DMS79 treated with DMSO at 0.1 percent for 48 hours (cell line): ENCODE measurements around the gene SLC25A26.
"Not testable (repeated sequence)": the region's sequence is repeated elsewhere in the genome, so short reads cannot be mapped to it uniquely, and the experiment has no call there.

ENCODE experiments used
- DNase-seq: peaks from one replicate; lab custom pipeline; 2025; lab: John Stamatoyannopoulos, UW

SLC25A26 gene

DNA sequence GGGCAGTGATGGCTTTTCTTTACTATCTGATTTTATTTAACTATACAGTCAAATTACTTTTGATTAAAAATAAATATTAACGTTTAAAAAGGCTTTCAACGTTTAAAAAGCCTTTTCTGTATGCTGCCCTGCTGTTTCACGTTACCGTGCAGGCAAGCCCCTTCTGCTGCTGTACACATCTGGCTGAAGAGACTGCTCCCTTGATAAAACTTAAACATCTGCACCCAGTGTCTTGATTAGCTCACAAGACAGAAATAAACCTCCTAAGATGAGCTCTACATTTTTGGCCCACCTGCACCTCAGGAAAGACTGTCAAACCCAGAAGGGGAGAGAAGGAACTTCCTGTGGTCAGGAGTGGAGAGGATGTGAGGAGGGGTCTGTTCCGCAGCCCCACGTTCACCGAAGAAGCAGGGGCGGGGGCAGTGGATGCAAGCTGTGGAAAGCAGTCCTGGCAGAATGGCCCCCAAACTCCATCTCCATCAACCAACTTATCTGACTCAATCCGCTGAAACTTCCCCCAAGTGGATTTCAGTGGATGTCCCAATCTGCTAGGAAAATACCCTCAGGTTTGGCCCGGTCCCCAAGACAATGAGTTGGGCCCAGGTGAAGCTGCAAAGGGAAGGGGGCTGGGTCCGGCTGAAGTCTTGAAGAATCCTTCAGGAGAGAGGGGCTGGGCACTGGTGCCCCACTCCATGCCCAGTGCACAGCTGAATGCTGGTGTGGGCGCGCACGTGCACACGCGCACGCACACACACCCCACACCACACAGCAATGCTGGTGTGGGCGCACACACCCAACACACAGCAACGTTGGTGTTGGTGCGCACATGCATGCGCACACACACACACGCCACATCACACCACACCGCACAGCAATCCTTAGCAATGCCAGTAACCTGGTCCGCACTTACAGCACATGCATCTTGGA, 191.4 kb downstream of the SLC25A26 start:
- DNase-seq, result no peak

DNA sequence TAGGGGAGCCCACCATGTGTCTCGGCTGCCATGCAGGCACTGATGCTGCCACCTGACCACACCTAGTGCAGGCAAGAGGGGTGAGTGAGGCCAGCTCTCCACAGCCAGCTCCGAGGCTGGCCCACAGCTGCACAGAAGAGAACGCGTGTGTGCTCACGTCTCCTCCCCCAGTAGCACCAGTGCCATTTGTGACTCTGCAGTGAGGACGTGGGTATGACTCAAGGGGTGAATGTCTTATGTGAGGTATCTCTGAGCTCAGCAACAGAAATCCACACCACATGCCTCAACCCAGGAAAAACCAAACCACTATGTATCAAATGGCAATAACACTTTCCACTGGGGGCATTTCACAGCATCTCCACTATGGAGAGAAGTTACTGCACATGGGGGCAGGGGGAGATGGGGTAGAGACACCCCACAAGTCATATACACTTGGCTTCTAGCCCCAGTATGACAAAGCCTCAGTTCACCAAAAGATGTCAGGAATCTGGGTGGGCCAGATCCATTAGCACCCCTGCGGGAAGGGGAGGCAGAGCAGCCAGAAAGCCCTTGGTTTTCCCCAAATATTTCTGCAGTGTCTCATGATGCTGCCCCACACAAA, 192.4 kb downstream of the SLC25A26 start:
- no peak for DNase-seq

DNA sequence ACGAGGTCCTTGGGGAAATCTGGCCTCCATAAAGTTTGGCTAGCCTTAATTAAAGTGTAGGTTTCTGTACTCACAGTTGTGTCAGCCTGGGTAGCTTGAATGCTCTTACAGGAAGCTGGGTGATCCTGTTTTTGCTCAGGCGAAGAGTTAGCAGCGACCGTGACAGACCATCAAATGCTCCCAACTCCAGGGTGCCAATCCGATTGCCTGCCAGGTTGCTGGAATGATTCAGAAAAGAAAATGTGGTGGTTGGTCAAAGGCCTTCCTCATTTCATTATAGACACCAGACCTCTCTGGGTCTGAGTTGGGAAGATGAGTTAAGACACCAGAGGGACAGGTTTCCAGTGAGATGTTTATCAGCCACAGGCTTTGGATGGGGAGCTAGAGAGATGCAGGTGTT, 194.0 kb downstream of the SLC25A26 start:
- DNase-seq, result peak; percentile 24

DNA sequence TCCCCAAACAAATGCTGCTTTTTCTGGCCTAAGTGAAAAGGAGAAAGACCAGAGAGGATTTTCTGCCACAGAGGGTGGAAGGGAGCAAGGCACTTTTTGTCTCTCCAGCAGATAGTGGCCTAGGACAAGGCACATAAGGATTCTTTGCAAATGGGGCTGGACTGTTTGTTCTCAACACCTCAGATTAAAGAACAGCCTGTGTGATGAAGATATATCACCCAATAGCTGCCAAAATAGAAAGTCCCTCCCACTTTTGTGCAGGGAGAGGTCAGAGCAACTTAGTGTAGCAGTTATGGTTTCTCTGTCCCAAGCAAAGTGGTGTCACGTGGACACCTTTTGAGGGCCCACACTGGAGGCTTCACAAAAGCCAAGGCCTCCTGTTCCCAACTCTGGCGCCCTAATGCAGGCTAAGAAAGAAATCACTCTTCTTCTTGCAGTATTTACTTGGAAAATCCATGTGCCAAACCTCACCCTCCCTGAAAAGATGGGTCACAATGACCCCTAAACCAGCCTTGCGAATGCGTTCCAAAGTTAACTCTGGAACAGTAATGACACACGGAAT, 195.1 kb downstream of the SLC25A26 start:
- DNase-seq, result no peak

DNA sequence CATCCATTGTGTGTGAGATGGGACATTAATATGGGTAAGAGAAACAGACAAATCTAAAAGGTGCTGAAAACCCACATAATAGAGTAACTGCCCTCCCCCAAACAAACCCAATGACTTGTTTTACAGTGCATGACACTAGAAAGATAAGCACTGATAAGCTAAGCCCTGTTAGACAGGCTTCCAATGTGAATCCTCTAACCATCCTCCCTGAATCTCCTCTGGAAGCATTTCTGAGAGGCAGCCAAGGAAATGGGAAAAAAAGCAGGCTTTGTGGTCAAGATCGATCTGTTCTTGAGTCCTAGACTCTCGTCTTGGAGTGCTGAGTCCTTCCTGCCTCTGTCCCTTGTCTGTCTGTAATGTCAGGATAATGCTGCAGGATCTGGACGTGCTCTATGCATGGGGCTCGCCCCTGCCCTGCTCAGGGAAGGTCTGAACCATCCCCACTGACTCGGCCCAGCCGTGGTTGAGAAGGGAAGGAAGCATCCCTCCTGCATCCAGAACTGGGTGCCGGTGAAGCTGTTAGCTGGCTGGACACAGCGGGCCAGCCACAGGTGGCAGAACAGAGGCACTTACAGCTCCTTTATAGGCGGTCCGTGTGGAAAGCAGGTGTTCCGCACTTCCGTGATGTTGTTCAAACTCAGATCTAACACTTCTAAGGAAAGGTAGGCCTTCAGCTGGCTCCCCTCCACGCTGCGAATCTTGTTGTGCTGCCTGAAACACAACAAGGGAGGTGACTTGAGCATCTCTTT, 195.9 kb downstream of the SLC25A26 start:
- peak; percentile 8 for DNase-seq

DNA sequence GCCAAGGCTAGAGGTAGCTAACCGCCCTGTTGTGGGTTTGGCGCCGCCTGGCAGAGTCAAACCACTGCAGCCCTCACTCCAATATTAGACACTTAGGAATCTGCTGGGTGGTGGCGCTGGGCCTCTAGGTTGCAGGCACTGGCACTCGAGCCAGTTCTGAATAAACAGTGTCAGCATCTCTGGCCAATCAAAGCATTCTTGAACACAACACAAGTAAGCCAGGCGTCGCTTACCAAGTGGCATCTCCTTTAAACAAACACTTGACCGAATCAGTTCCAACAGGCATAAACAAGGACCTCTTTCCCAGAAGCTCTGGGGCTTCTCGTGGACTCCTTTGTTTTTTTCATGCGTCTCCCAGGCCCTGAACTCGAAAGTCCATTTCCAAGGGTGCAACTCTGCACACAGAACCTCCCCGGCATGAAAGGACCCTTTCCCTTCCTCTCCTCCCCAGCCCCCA, 197.7 kb downstream of the SLC25A26 start:
- DNase-seq, result peak; percentile 89

DNA sequence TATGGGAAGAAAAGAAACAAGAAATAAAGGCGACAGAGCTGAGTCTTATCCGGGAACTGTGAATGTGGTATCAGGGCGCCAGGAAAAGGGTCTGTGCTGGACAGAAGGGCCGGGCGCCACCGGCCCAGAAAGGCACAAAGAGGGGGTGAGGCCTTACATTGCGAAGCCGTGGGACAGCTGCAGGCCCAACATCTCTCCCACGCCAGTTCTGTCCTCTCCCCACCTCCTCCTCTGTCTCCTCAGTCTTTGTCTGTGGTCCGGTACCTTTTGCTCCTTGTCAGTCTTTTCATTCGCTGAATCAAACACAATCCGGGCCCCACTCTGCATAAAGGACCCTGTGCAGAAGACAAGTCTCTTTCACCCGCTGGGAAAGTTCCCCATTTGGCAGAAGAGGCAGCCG, 198.2 kb downstream of the SLC25A26 start:
- no peak for DNase-seq

DNA sequence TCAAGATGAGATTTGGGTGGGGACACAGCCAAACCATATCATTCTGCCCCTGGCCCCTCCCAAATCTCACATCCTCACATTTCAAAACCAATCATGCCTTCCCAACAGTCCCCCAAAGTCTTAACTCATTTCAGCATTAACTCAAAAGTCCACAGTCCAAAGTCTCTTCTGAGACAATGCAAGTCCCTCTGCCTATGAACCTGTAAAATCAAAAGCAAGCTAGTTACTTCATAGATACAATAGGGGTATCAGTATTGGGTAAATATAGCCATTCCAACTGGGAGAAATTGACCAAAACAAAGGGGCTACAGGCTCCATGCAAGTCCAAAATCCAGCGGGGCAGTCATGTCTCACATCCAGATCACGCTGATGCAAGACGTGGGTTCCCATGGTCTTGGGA, 200.3 kb downstream of the SLC25A26 start:
- DNase-seq, result not testable (repeated sequence)

DNA sequence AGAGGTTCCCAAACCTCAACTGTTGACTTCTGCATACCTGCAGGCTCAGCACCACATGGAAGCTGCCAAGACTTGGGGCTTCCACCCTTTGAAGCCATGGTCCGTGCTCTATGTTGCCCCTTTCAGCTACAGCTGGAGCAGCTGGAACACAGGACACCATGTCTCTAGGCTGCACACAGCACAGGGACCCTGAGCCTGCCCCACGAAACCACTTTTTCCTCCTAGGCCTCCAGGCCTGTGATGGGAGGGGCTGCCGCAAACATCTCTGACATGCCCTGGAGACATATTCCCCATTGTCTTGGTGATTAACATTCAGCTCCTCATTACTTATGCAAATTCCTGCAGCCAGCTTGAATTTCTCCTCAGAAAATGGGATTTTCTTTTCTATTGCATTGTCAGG, 201.1 kb downstream of the SLC25A26 start:
- not testable (repeated sequence) for DNase-seq

DNA sequence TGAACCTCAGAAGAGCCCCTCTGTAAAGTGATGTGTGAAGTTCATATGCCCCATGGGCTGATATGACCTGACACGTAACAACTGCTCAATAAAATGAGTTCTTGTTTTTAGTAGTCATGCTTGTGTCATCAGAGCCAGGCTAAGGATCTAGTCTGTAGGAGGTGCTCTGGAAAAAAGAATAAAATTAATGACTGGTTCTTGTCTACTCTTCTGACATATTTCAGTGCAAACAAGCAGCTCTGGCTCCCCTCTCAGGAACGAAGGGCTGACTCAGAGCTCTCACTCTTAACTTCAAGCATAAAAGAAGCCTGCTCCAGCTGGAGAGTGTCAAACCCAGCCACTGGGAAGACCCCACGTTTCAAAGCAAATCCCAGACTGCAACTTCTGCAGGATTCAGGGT, 203.0 kb downstream of the SLC25A26 start:
- DNase-seq, result no peak

DNA sequence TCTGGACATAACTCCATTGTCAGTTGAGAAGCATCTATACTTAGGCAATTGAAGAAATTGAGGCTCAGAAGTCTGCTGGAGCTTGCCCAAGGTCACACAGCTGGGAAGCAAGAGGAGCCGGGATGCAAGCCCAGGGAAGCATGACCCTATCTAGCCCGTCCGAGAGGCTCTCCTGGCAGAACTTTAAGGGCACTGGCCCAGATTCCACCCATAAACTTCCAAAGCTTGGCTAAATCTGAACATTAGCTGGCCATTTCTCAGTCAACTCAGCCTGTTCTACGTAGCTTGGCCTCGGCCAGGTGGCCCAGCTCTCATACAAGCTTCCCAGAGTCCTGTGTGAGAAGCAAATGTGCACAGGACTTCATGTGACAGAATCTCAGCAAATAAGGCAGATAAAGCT, 204.2 kb downstream of the SLC25A26 start:
- DNase-seq, result no peak

DNA sequence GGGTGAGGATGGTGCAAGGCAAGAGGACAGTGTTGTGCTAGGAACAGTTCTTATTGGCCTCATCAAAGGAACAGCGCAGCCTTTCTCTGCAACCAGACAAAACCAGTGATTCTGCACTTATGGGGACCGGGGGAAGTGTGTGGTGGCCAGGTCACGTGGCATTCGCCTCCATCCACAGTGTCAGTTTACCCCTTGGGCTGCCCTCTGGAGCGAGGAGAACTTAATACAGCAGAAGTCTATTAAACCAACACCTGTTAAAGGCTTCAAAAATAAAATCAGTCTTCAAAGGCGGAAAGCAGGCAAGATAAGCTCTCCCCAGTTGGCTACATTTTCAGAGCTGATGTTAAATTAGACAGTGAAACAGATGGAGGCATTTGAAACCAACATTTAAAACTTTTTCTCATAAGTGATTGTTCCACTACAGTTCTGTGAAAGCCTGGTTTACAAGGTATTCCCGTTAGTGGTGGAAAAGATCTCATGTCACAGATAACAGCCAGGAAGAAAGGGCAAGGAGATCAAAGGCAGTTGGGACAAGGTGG, 204.8 kb downstream of the SLC25A26 start:
- no peak for DNase-seq

DNA sequence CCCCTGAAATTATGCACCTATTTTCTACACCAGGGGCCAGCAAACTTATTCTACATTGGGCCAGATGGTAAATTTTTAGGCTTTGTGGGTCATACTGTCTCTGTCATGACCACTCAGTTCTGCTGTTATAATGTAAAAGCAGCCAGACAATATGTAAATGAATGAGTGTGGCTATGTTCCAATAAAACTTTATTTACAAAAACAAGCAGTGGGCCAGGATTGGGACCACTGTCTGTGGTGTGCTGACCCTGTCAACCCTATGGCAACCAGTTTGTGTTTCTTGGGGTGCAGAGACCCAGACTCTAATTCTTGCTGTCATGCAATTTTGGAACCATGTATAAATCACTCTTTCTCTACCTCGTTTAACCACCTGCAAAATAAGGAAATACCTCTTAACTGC, 205.3 kb downstream of the SLC25A26 start:
- no peak for DNase-seq

DNA sequence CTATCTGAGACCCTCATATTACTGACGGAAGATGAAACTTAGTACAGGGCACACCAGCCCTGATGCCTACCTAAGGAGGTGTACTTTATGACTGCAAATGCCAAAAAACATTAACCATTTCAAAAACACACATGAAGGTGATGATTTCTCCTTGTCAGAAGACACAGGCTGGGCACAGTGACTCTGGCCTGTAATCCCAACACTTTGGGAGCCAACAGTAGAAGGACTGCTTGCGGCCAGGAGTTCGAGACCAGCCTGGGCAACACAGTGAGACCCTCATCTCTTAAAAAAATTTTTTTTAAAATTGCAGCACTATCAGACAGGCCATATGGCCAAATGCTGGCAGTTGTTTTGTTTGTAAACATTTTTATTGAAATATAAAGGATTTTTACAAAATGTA, 206.6 kb downstream of the SLC25A26 start:
- no peak for DNase-seq

DNA sequence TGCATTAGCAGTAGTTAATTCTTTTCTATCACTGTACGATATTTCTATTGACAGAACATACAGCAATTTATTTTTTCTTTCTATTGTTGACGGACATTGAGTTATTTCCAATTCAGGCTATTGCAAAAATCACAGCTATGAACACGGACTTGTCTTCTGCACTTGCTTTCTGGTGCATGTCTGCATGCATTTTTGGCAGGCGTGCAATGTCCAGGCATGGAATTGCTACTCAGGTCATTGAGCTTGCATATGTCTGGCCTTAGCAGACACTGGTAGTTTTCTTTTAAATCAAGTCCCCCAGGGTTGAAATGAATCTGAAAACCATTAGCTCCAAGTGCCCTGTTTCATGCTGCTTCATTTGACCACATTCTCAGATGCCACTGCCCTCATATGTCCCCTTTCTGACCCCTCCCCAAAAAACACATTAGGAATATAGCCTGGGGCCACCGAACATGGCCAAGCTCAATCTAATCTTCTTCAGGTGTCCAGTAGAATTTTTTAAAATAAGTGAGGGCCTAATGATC, 207.2 kb downstream of the SLC25A26 start:
- no peak for DNase-seq
